SIG-M5 treated with dmso at 0.1 percent for 504 hours (cell line): ENCODE results near the gene IL1R2.

Source experiments
- DNase-seq: peaks from one replicate; lab custom pipeline; 2025; ENCODE audit not compliant: unreplicated experiment; lab: John Stamatoyannopoulos, UW

Gene IL1R2

DNA sequence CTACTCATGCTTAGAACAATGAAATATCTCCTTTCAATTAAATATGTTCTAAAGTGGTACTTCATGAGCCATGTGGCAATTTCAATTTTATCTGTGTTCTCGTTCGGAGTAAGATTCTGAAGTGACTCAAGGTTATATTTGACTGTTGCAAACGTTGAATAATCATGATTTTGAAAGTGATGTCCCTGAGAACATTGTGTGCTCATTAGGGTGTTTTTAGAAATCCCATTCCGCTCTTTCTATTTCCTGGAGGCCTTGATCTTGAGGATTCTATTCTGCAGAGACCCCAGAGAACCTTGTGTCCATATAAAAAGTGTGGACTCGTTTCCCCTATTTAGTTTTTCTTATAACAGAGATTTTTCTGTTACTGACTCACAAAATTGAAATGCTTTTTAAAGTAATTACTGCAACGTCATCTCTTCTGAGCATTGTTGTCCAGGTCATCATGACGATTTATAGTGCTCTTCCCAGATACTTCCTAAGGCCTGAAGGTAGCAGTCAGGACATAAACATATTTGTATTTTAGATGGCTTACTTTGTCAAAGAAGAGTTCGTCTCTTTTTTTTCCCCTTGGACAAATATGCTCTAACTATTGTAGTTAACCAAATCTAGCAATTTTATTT lies 27.2 kb downstream of the IL1R2 start:
- DNase-seq: no peak

DNA sequence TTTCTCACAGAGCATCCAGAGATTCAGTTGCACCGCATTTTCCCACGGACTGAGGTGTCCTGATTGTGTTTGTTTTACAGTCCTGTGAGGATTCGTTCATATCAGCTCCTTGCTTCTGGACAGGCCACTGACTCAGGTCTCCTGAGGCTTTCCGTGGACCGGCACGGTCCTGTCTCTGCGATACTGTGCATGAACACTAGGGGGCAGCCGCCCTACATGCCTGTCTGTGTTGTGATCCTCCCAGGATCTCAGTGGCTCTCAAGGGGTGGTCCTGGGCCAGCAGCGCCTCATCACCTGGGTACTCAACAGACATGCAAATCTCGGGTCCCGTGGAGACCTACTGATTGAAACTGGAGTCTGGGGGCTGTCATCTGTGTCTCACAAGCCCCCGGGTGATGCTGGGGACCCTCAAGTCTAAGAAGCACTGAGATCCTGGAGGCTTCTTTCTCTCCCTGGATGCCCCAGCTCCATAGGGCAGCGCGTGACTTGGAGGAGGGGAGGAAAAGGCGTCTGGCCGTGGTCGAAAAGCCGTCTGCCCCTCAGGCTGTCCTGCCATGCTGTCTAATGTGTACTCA lies 28.9 kb downstream of the IL1R2 start:
- DNase-seq: peak; percentile 68

DNA sequence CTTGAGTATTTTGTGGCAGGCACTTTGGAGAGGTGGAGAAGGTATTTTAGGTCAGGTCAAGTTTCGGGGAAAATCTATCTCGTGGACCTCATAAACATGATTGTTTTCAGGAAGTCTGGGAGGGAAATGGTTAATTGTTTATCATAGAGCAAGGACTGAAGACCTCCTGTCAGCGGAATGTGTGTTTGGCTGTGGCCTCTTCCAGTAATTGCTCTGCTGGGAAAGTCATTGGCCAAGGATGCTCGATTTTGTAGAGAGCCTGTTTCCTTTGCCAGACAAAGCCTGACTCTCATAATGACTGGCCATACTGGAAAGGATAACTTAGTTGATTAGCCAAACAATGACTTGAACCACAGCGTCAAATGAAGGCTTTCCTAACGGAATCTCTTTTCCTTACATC lies 30.0 kb downstream of the IL1R2 start:
- DNase-seq: no peak

DNA sequence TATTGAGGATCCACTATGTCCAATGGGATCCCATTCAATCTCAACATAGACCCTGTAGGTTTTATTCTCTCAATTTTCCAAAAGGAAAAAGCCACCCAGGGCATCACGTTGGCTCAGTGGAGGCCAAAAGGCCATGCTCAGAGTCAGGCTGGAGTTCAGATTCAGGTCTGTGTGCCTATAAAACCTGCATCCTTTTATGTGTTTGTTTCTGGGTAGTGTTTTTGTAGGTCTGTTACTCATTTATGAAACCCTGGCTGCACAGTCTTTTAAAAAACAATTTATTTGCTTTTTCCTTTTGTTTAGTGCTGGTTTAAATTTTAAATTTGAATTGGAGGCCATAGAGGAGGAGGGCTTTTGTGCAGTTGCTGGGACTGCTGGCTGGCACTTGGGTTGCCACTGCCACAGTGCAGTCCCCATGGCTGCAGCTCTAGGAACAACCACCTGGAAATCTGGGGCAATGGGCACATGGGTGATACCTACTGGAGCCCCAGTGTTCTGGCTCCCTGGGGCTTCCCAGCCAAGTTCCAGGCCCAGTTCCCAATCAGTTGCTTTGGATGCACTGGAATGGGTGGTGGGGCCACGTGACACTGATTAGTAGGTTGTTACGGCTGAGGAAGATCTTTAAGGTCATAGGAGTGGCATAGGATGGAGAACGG lies 31.3 kb downstream of the IL1R2 start:
- DNase-seq: no peak

DNA sequence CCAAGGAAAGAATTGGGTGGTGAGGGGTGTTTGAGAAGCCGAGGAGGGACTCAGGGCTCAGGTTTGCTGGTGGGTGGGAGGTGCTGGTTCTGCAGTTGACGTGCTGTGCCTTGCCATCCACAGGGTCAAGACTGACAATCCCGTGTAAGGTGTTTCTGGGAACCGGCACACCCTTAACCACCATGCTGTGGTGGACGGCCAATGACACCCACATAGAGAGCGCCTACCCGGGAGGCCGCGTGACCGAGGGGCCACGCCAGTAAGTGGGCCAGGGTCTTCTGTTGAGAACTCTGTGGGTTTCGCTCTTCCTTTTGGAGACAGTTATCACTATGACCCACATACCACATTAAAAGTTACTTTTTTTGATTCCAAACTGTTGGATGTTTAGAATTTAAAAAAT lies 32.6 kb downstream of the IL1R2 start:
- no peak for DNase-seq

DNA sequence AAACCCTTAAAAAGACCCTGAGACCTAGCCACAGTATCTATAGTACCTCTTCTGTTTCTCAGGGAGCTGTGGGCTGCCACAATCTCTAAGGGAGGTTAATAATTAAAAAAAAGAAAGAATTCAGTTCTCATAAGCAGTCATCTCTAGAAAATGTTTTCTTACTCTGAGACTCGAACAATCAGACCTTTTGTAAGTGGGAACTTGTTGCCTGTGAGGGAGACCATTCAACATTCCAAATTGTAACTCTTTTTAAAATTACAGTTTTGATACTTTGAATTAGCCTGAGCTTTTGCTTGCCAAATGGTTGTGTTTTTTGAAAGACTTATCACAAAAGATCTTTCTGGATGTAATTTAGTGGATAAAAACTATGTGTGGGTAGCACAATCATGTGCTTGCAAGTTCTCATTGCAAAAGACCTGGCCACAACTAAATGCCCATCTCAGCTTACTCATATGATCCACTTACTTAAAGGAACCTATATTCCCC lies 33.3 kb downstream of the IL1R2 start:
- DNase-seq: no peak

DNA sequence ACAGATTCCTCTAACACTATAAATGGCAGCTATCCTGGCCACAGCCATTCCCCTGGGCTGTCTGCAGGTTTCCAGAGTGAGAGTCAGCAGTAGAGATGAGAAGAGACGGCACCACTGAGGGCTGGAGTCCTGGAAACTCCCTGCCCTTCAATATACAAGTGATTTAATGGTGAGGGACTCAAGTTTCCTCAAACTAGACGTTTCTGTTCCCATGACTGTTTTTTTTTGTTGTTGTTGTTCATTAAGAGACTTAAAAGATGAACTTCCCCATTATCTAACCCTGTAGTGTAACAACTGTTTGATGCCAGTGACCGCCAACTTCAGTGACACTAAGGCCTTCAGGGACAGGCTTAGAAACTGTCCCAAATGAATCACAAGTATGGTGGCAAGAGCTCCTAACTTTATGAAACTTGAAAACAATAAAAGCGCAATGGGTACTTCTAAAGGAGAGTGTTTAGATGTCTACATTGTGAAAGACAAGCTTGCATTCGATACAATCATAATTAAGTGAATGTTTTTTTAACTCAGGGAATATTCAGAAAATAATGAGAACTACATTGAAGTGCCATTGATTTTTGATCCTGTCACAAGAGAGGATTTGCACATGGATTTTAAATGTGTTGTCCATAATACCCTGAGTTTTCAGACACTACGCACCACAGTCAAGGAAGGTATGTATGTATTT lies 34.0 kb downstream of the IL1R2 start:
- DNase-seq: no peak

DNA sequence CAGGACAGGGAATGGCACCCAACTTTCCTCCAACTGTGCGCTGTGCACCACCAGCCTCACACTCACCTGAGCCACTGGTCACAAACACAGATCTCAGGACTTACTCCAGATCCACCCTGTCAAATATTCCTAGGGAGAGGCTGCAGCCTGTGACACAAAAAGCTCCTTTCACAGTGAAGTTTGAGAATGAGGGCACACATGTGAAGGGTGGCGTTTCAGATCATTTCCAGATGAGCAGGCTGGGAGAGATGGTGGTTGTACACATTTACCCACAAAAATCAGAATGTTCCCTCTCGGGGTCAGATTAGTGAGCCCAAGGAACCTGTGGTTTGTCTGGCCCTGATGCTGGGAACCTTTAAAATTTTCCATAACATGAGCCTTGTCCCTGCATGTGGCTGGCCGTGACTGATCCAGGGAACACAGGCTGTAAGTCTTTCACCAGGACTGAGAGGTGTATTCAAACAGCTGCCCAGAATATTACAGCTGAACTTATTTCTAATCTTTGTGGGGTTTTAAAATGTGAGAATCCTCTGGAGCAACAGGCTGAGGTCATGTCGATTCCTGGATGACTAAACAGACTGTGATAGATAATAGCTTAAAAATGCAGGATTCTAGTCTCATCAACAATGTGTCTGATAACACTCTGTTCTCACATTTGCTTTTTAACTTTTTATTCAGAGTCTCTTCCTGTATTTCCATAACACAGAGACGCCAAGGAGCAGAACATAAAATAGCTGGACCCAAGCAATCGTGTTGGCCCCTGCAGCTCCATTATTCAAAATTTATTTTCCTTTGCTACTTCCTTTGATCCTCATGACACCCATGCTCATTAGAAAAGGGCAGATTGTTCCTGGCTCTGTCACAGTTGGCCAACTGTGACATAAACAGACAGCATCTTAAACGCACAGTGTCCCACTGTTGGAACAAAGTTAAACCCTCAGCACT lies 35.5 kb downstream of the IL1R2 start:
- no peak for DNase-seq

DNA sequence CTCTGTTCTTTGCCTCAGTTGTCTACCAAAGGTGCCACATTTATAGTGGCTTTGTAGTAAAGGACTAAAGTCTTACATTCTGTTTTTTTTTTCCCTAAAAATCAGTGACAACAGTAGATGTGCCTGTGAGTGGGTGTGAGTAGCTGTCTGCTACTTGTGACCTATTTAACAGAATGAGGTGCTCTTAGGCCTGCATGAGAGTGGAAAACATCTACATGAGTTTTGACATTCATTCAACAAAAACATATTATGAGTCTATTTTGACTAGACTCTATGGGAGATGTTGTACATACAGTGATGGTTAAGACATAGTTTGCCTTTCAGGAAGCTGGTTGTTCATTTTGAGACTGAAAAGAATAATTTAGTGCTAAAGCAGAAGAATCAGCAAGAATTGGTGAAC lies 36.7 kb downstream of the IL1R2 start:
- no peak for DNase-seq

DNA sequence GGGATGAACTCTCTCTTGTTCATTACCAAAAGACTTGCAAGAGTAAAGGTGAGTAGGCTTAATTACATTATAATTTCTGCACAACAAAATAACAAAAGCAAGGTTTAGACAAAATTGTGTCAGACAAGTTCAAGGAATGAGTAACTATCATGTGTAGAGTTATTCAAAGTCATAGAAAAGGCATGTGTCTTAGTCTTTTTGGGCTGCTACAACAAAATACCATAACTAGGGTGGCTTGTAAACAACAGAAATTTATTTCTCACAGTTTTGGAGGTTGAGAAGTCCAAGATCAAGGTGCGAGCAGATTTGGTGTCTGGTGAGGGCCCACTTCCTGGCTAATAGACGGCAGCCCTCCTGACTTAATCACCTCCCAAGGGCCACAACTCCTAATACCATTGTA lies 37.6 kb downstream of the IL1R2 start:
- no peak for DNase-seq

DNA sequence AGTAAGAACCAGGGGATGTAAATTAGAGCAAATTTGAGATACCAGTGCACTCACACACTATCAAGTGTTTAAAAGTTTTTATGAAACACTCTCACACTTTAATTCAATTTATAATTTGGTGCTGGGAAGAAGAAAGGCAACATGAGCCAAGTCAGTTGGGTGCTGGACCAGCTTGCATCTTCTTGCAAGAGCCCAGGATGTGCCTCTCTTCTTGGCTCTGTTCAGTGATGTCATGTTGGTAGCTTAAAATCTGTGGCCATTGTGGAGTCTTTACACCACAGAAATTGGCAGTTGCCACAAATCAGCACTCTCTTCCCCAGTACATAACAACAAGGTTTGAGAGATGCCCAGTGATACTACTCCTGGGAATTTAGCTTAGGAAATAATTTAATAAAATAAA lies 38.2 kb downstream of the IL1R2 start:
- no peak for DNase-seq

DNA sequence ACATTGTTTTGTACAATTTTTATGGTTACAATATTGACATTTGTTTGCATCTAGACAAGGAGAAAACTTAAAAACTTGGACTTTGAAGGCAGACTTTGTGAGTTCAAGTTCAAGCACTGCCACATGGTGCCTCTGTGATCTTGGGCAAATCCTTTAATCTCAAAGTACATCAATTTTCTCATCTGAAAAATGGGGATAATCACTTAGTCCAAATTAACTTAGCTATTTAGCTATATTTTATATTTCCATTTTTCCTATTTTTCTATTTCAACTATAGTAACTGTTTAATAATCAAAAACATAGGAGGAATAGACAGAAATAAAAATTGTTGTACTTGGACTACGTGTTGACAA lies 38.7 kb downstream of the IL1R2 start:
- DNase-seq: no peak

DNA sequence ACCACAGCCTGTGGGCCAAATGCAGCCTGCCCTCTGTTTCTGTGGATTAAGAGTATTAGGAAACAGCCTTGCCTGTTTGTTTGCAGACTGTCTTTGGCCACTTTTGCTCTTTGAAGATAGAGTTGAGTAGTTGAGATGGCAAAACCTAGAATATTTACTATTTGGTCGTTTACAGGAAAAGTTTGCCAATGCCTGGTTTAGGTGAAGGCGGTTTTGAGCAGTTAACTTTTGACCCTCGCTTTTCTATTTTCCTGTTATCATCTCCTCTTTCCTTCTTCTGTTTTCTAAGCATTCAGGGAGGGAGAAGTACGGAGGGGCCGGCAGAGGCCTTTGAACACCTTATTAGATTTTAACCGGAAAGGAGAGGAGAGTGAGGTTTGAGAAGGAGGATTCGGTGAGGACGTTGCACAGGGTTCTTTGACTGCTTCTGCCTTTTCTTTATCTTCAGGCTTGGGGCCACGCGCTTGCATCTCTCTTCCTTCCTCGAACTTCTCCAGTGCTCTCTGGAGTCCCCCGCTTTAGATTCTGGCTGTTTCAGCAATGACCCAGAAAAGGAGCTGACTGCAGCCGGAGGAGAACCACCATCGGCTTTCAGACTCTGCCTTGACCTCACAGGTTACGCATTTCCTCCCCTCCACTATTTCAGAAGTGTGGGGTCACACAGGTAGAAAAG lies 39.2 kb downstream of the IL1R2 start:
- DNase-seq: no peak

DNA sequence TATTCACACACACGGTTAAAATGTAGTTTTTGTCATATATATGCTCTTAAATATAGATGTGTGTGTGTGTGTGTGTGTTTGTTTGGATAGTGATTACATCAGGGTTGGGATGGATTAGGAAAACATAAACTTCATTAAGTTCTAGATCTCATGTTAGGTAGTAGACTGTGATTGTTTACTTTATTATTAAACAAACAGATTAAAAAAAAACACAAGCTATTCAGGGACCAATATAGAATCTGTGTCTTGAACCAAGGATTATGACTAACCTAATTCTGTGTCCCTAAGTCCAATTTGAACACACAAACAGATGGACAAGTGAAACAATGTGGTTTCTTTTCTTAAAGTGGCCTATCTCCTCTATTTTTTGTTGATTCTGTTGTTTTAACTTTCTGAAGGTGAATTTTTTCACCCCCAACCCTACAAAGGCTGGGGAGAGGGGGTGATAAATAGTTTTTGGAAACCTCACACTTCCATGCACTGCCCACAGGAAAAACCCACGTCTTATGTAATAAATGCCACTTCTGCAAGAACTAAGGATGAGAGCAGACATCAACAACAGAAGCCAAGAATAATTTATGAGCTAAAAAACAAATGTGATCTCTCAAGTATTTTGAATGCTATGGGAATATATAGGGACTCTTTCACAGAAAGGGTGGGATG lies 40.7 kb downstream of the IL1R2 start:
- DNase-seq: no peak

DNA sequence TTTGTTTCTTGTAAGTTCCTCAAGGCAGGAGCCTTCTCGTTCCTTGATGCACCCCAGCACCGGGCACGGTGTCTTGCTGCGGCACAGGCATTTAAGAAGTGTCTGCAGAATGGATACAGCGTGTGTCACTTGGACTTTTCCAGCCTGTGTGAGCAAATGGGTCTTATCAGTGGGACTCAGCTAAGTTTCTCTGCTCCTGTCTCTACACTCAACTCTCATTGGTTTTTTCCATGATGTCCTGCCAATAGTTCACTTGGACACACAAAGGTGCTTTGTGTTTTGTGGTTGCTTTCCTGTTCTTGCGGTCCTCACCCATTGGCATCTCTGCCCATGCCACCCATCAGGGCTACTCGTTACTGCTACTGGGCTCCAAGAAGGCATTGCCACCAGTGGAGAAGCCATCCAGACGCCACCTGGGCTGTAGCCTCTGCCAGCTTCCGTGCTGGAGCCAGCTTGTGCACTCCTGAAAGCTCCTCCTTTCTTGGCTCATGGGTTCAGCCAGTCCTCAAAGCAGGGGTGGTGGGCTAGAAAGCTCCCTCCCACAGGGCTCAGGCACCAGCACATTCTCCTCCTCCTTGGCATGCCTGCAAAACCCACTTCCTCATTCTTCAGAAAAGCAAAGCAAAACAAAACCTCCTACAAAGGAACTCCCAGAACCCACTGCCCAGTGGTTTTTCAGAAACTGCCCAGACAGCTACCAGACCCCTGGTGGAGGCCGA lies 41.4 kb downstream of the IL1R2 start:
- peak; percentile 96 for DNase-seq

DNA sequence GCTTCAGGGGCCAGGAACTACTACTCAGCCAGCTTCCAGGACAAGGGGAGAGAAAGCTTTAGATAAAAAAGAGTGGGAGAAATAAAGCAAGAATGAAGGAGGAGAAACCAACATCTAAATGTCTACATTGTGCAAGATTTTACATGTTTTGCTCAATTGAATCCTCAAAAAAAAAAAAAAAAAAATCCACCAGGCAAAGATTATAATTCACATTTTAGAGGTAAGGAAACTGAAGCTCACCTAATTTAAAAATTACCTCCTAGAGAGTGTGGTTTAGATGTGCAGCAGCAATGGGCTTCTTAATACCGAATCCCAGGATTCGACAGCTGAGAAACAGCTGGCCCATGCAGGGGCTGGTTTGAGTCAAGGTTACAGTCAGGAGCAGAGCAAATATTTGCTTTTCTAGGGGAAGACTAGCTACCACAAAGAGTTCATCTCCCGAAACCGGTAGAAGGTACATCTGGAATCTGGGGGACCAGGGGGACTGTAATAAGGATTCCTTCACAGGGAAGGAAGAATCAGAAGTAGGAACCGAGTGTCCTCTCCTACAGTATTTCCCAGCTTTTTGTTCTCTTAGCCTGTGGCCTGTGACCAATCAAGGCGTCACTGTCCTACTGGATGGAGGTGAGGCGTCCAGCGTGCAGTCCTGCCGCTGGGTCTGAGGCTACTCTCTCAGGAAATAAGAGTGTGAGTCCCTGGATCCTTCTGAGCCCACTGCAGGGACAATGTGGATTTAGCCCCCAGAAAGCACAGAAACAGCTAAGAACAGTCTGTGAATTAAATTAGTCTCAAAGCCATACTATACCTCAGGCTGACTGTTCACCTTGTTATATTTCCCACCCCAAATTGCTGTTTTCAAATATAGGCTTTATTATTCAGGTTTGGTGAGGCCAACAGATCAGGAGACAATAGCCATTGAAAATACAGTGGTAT lies 42.3 kb downstream of the IL1R2 start:
- DNase-seq: peak; percentile 39

DNA sequence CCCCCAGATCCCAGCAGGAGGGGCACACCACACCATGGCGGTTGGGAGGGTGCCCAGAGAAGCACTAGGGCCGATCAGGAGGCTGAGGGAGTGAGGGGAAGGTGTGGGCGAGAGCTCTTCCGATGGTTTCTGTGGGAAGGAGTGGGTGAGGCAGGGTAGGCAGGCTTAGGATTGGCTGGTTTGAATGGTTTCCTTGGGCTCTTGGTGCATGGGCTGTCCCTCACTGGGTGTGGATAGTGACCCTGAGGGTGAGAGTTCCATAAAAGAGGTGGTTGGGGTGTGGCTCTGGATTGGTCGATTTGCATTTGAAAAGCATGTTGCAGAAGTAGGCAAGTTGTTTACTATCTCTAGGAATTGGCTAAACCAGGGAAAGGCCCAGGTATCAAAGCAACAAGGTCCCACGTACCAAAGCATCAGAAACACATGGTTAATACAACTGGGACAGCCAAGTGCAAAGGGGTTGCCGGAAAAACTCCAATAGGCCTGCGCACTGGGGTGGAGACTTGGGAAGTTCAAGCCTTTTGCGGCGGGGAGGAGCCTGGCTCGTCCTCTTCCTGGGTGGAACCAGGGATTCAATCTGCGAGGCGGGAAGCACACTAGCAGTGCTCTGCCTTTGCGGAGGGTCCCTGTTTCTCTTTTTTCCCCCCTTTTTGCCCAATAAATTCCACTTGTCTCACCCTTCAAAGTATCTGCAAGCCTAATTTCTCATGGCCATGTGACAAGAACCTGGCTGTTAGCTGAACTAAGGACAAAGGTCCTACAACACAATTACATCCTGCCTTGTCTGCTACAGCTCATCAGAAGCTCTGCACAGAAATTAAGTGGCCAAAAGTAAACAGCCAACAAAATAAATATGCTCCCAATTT lies 43.2 kb downstream of the IL1R2 start:
- DNase-seq: no peak
